Astrocyte (in vitro differentiated cells and primary cell): ENCODE data around the gene GKN1. TPM values are rescaled to one million over a fixed set of nuclear protein-coding genes. Genes with fewer than 3 reads are reported as not detected.
A peak's percentile ranks its signal among the peaks of the same experiment; 100 is the strongest.

Experiments
- DNase-seq: peaks from one replicate; pipeline ENCODE4 v3.0.0-alpha.2; 2010; ENCODE audit warnings: low read depth
- FAIRE-seq: peaks from 2 replicates; lab custom pipeline; 2011; peaks lifted over from hg19 to GRCh38; lab: Jason Lieb, UNC
- H2AFZ ChIP-seq: 2 replicates; pipeline ENCODE4 v1.6.0; 2012; ENCODE audit warnings: low read depth, low read length, inconsistent platforms
- H3K27ac ChIP-seq: 2 replicates; pipeline ENCODE4 v1.5.1; 2011; ENCODE audit warnings: low read depth, low read length, inconsistent platforms
- H3K27me3 ChIP-seq: 2 replicates; pipeline ENCODE4 v1.6.0; 2011; ENCODE audit warnings: low read length, inconsistent platforms; ENCODE audit not compliant: insufficient read depth
- H3K36me3 ChIP-seq: 2 replicates; pipeline ENCODE4 v1.5.1; 2011; ENCODE audit warnings: low read length, inconsistent platforms; ENCODE audit not compliant: insufficient read depth
- H3K4me1 ChIP-seq: 2 replicates; pipeline ENCODE4 v1.5.1; 2011; ENCODE audit warnings: low read length, inconsistent platforms; ENCODE audit not compliant: insufficient read depth
- H3K4me2 ChIP-seq: 2 replicates; pipeline ENCODE4 v1.6.0; 2012; ENCODE audit warnings: low read length, inconsistent platforms
- H3K4me3 ChIP-seq: 2 replicates; pipeline ENCODE4 v1.5.1; 2011; ENCODE audit warnings: low read depth, mild to moderate bottlenecking, low read length, inconsistent platforms; ENCODE audit not compliant: insufficient read depth
- H3K79me2 ChIP-seq: 2 replicates; pipeline ENCODE4 v1.6.0; 2012; ENCODE audit warnings: mild to moderate bottlenecking, low read length, inconsistent platforms; ENCODE audit not compliant: insufficient read depth
- H3K9ac ChIP-seq: 2 replicates; pipeline ENCODE4 v1.6.0; 2012; ENCODE audit warnings: mild to moderate bottlenecking, low read length, inconsistent platforms
- H3K9me3 ChIP-seq: 2 replicates; pipeline ENCODE4 v1.5.1; 2012; ENCODE audit warnings: low read depth, mild to moderate bottlenecking, low read length, inconsistent platforms; ENCODE audit not compliant: insufficient read depth
- H4K20me1 ChIP-seq: 2 replicates; pipeline ENCODE4 v1.6.0; 2012; ENCODE audit warnings: low read length, inconsistent platforms; ENCODE audit not compliant: insufficient read depth
- H3K27ac Mint-ChIP-seq: one replicate; pipeline ENCODE4 v1.8.0; 2021; ENCODE audit warnings: mild to moderate bottlenecking, mixed read lengths; ENCODE audit not compliant: unreplicated experiment
- H3K27me3 Mint-ChIP-seq: one replicate; pipeline ENCODE4 v1.8.0; 2021; ENCODE audit warnings: low read depth, mixed read lengths; ENCODE audit not compliant: unreplicated experiment
- H3K36me3 Mint-ChIP-seq: one replicate; pipeline ENCODE4 v1.8.0; 2021; ENCODE audit warnings: low read depth, mixed read lengths; ENCODE audit not compliant: unreplicated experiment
- H3K4me1 Mint-ChIP-seq: one replicate; pipeline ENCODE4 v1.8.0; 2021; ENCODE audit warnings: low read depth, mixed read lengths; ENCODE audit not compliant: unreplicated experiment
- H3K4me3 Mint-ChIP-seq: one replicate; pipeline ENCODE4 v1.8.0; 2021; ENCODE audit warnings: mild to moderate bottlenecking, moderate library complexity, mixed read lengths; ENCODE audit not compliant: unreplicated experiment
- H3K9me3 Mint-ChIP-seq: one replicate; pipeline ENCODE4 v1.8.0; 2021; ENCODE audit warnings: mild to moderate bottlenecking, mixed read lengths; ENCODE audit not compliant: unreplicated experiment
- CTCF ChIP-seq: IDR thresholded peaks from 2 replicates; pipeline ENCODE4 v1.5.1; 2011; ENCODE audit warnings: low read depth, mild to moderate bottlenecking, inconsistent platforms, low read length, moderate library complexity; ENCODE audit not compliant: insufficient read depth
- EZH2 ChIP-seq: IDR thresholded peaks from 2 replicates; pipeline ENCODE4 v1.6.1; 2012; ENCODE audit warnings: mild to moderate bottlenecking, low read length, inconsistent platforms; ENCODE audit not compliant: insufficient read depth
- total RNA-seq: library from RNA; stranded (reverse); gene quantifications from 2 replicates; pipeline ENCODE4 v1.2.1, GENCODE V29; 2021

The GKN1 gene
- total RNA-seq, 1 donor from 2014 or later: not detected

GRCh38 chr2:68980956-68981355, 6.5 kb downstream of the GKN1 start:
- TF ChIP-seq EZH2: no peak
- no peak overlapping the region for H3K27ac ChIP-seq
- no peak overlapping the region for H3K27ac Mint-ChIP-seq
- H4K20me1 ChIP-seq: no peaks in the 10 kb centered on the region
- no peaks in the 10 kb centered on the region for H3K36me3 Mint-ChIP-seq
- H3K27me3 Mint-ChIP-seq: no peaks in the 10 kb centered on the region
- no peak overlapping the region for H3K4me2 ChIP-seq
- H3K4me3 Mint-ChIP-seq: no peak overlapping the region
- H3K9me3 Mint-ChIP-seq: no peaks in the 10 kb centered on the region
- no peaks in the 10 kb centered on the region for H3K36me3 ChIP-seq
- no peak overlapping the region for H2AFZ ChIP-seq
- no peaks in the 10 kb centered on the region for H3K27me3 ChIP-seq
- H3K4me1 ChIP-seq: no peaks in the 10 kb centered on the region
- H3K4me3 ChIP-seq: no peak overlapping the region
- no peaks in the 10 kb centered on the region for H3K9me3 ChIP-seq
- peak; percentile 27 for DNase-seq
- peaks cover 6% of the 10 kb centered on the region for H3K4me1 Mint-ChIP-seq
- H3K79me2 ChIP-seq: no peaks in the 10 kb centered on the region
- H3K9ac ChIP-seq: no peak overlapping the region
- FAIRE-seq: no peak

- Histone ChIP-seq H3K9ac (no peak overlapping the region), H3K79me2 (no peaks in the 10 kb centered on the region), H3K27me3 (peaks cover under 1% of the 10 kb centered on the region), H3K9me3 (no peaks in the 10 kb centered on the region), H3K4me3 (no peak overlapping the region), H3K27ac (no peak overlapping the region), H3K36me3 (no peaks in the 10 kb centered on the region), H3K4me2 (no peak overlapping the region), H4K20me1 (no peaks in the 10 kb centered on the region), H2AFZ (no peak overlapping the region), H3K4me1 (no peaks in the 10 kb centered on the region)
- H3K27me3 Mint-ChIP-seq: no peaks in the 10 kb centered on the region
- H3K9me3 Mint-ChIP-seq: no peaks in the 10 kb centered on the region
- TF ChIP-seq CTCF (no peak), EZH2 (no peak)
- no peak overlapping the region for H3K27ac Mint-ChIP-seq
- FAIRE-seq: no peak
- H3K4me1 Mint-ChIP-seq: no peaks in the 10 kb centered on the region
- H3K36me3 Mint-ChIP-seq: no peaks in the 10 kb centered on the region
- no peak overlapping the region for H3K4me3 Mint-ChIP-seq
- no peak for DNase-seq
Measured at GRCh38 chr2:68987021-68987503, 12.6 kb downstream of the GKN1 start.

GRCh38 chr2:68989035-68989434, 14.6 kb downstream of the GKN1 start:
- Histone ChIP-seq H4K20me1 (no peaks in the 10 kb centered on the region), H3K9me3 (no peaks in the 10 kb centered on the region), H3K9ac (no peak overlapping the region), H2AFZ (no peak overlapping the region), H3K27me3 (peaks cover 2% of the 10 kb centered on the region), H3K4me3 (no peak overlapping the region), H3K79me2 (no peaks in the 10 kb centered on the region), H3K27ac (no peak overlapping the region), H3K4me1 (no peaks in the 10 kb centered on the region), H3K36me3 (no peaks in the 10 kb centered on the region), H3K4me2 (no peak overlapping the region)
- Mint-ChIP-seq H3K9me3 (peaks cover 3% of the 10 kb centered on the region), H3K36me3 (no peaks in the 10 kb centered on the region), H3K27me3 (no peaks in the 10 kb centered on the region), H3K4me1 (no peaks in the 10 kb centered on the region), H3K27ac (no peak overlapping the region), H3K4me3 (no peak overlapping the region)
- FAIRE-seq (no peak), DNase-seq (no peak)
- TF ChIP-seq EZH2: no peak
- TF ChIP-seq CTCF: no peak
